Stimulated activated CD8-positive, alpha-beta memory T cell treated with anti-CD3 and anti-CD28 coated beads, Interleukin-4, amount 100 ng/mL, for 24 hours (primary cell): Measurements from ENCODE around the gene GFRAL.
"Not testable (repeated sequence)": the region's sequence is repeated elsewhere in the genome, so short reads cannot be mapped to it uniquely, and the experiment has no call there.

Experiments
- DNase-seq: peaks from one replicate; pipeline ENCODE4 v3.0.0-alpha.2; 2020; ENCODE audit warnings: low read depth

The GFRAL gene

DNA sequence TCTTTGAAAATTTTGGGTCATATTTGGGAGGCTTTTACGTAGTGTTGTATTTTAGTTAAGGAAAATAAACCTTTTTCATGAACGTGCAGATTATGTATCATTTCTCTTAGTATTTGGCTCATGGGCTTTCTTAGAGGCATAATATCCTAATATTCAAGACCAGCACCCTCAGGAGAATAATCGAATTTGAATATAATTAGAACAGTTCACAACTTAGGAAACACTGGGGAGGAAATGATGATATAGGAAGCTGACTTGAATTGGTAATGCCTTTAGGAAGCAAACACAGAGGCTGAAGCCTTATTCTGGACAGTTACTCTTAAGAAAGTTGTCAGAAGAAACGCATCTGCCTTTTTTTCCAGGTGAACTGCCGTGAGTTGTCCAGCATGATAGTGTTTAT lies at the start of gene GFRAL:
Gene GFRAL (plus strand): TSS at position 301 of the 400 bp plus-strand sequence. CDS start 86 bp downstream, at position 387.
- DNase-seq = no peak

- no peak for DNase-seq
Measured at GRCh38 chr6:55277646-55278045, 49.6 kb upstream of the GFRAL start.

DNA sequence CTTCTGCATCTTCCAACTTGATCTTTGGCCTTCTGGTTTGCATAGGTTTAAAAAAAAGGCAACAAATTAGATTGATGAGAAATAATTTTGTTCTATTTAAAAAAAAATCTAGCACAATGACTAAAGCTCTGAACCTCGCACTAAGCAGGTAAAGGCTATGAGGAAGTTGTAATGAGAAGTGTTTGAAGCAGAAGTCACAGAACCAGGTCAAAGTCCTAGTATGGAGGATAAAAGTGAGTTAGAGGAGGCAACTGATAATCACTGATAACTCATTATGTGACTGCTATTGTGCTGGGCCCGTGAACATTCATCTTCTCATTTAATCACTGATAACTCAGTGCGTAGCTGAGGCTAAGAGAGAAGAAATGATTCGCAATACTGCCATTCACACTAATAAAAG lies 46.1 kb upstream of the GFRAL start:
- DNase-seq = no peak

GRCh38 chr6:55282115-55282514 lies 45.2 kb upstream of the GFRAL start:
- no peak for DNase-seq

- no peak for DNase-seq
Measured at GRCh38 chr6:55286824-55287223, 40.4 kb upstream of the GFRAL start.

DNA sequence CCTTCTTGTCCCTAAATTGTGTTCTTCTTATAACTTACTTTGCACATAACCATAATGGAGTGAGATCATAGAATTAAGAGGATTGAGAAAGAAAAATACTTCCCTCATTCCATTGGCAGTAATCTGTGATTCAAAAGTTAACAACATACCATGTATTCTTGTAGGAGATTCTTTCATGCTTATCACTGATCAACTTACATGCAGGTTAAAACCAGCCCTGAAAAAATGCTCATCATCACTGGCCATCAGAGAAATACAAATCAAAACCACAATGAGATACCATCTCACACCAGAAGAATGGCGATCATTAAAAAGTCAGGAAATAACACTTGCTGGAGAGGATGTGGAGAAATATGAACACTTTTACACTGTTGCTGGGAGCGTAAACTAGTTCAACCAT lies 36.5 kb upstream of the GFRAL start:
- DNase-seq = no peak

DNA sequence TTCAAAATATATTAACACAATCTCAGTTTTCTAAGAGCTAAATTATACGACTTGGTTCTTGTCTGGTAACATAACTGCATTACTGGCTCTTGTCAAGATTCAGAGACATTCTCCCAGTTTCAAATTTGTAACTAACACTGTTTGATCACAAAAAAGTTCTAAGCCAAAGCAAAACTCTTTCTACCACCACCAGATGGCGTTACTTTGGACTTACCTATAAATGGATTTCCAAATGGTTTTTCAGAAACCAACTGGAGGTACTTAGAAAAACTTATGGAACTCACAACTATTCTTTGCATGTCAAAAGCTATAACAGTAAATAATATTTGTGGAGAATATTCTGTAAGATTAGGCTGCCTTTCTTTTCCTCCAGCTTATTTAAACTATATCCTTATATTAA lies 34.2 kb upstream of the GFRAL start:
- DNase-seq = no peak

DNA sequence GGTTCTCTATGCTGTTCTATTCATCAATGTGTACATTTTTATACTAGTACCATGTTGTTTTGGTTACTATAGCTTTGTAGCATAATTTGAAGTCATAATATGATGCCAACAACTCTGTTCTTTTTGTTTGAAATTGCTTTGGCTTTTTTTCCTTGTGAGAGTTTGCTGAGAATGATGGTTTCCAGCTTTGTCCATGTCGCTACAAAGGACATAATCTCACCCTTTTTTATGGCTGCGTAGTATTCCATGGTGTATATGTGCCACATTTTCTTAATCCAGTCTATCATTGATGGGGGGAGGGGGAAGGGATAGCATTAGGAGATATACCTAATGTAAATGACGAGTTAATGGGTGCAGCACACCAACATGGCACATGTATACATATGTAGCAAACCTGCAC lies 30.1 kb upstream of the GFRAL start:
- not testable (repeated sequence) for DNase-seq

- no peak for DNase-seq
Measured at GRCh38 chr6:55299286-55299985, 27.8 kb upstream of the GFRAL start.

GRCh38 chr6:55304747-55305146 lies 22.5 kb upstream of the GFRAL start:
- DNase-seq = no peak

- no peak for DNase-seq
Measured at GRCh38 chr6:55319961-55320695, 7.1 kb upstream of the GFRAL start.

- DNase-seq = no peak
Measured at GRCh38 chr6:55320696-55321086, 6.6 kb upstream of the GFRAL start.

DNA sequence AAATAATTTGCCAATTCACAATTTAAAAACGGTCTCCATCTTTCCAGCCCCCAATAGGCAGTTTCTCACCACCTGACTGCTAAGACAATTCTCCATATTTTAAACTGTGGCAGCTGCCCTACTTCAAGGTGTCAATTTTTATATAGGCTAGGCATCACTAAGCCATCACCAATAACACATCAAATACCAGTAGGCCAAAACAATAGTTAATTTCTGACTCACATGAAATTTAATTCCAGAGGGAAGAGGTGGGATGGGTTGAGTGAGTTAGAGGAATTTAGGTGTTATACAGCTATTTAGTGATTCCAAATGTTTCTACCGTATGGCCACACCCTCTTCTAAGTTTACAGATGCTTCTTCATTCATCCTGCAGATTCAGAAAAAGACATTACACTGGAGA lies 49.9 kb downstream of the GFRAL start:
- DNase-seq = no peak

DNA sequence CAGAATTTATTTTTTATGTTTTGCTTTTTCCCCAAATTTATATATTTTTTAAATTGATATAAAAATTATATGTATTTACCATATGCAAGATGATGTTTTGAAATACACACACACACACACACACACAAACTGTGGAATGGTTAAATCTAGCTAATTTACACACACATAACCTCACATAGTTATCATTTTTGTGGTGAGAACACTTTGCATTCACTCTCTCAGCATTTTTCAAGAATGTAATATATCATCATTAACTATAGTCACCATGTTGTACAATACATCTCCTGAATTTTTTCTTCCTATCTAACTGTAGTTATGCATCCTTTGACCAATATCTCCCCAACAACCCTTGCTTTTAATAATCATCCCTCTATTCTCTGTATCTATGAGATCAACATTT lies 52.2 kb downstream of the GFRAL start:
- no peak for DNase-seq

DNA sequence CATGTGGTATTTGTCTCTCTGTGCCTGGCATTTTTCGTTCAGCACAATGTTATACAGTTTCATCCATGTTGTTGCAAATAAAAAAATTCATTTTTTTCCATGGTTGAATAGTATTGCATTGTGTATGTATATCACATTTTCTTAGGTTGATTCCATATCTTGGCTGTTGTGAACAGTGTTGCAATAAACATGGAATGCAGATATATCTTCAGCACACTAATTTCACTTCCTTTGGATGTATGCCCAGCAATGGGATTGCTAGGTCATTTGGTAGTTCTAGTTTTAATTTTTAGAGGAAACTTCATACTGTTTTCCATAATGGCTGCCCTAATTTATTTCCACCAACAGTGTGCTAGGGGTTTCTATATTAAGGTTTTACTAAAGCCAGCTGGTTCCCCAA lies 52.6 kb downstream of the GFRAL start:
- no peak for DNase-seq

- no peak for DNase-seq
Measured at GRCh38 chr6:55388211-55388610, 60.9 kb downstream of the GFRAL start.

GRCh38 chr6:55395871-55396270 lies 68.6 kb downstream of the GFRAL start:
- DNase-seq = no peak

DNA sequence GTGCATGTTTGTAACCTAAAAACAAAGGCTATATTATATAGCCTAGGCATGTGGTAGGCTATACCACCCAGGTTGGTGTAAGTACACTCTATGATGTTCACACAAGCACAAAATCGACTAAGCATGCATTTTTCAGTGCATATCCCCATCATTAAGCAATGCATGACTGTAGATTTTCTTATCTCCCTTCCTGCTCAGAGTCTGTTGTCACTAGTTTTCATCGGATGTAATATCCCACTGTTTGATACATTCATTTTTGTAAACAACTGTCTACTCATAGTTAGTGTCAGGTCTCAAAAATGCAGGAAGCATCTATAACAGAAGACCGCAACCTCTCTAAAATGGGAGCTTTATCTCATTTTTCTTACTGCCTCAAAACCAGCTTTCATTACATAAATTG lies 70.7 kb downstream of the GFRAL start:
- DNase-seq = no peak

DNA sequence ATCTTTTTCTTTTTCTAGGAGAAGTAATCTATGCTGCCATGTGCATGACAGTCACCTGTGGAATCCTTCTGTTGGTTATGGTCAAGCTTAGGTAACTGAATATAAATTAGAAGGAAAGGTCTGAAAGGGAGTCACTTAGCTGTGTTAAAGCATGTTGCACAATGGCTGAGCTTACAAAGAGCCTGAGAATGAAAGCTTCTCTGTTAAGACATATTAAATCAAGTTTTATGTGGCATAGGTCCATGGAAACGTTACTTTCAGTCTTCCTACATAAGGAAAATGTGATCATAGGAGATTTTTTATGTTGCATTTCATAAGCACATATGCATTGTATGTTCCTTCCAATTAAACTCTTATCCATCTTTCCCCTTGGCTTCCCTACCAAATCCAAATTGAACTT lies 72.1 kb downstream of the GFRAL start:
- no peak for DNase-seq

- DNase-seq = no peak
Measured at GRCh38 chr6:55405474-55406235, 78.4 kb downstream of the GFRAL start.

GRCh38 chr6:55410674-55411073 lies 83.4 kb downstream of the GFRAL start:
- DNase-seq = no peak

DNA sequence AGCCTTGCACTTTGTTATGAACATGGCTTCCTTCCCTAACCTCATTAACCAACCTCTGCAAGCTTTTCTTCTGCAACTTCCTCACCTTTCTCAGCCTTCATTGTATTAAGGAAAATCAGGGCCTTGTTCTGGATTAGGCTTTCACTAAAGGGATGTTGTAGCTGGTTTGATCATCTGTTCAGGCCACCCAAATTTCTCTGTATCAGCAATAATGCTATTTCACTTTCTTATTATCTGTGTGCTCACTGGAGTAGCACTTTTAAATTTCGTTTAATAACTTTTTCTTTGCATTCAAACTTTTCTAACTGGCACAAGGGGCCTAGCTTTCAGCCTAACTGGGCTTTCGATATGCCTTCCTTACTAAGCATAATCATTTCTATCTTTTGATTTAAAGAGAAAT lies 96.7 kb downstream of the GFRAL start:
- no peak for DNase-seq
